ENCODE results near the gene SNRPD2.

GRCh38 chr19:45641274-45642105 is 50.3 kb downstream of the SNRPD2 start:
- TF ChIP-seq CTCF (IDR thresholded peaks at IDR 0.05) = no peak
- TF ChIP-seq POLR2A (IDR thresholded peaks at IDR 0.05) = no peak

Measured in uterus (tissue), 2 donors.